ENCODE results near the gene MRPL39. TPM values are rescaled to one million over a fixed set of nuclear protein-coding genes. Genes with fewer than 3 reads are reported as not detected.
"Not testable (repeated sequence)": the region's sequence is repeated elsewhere in the genome, so short reads cannot be mapped to it uniquely, and the experiment has no call there.

Gene MRPL39
- polyA plus RNA-seq (ENCODE audit: insufficient read length) = 28.2 TPM

DNA sequence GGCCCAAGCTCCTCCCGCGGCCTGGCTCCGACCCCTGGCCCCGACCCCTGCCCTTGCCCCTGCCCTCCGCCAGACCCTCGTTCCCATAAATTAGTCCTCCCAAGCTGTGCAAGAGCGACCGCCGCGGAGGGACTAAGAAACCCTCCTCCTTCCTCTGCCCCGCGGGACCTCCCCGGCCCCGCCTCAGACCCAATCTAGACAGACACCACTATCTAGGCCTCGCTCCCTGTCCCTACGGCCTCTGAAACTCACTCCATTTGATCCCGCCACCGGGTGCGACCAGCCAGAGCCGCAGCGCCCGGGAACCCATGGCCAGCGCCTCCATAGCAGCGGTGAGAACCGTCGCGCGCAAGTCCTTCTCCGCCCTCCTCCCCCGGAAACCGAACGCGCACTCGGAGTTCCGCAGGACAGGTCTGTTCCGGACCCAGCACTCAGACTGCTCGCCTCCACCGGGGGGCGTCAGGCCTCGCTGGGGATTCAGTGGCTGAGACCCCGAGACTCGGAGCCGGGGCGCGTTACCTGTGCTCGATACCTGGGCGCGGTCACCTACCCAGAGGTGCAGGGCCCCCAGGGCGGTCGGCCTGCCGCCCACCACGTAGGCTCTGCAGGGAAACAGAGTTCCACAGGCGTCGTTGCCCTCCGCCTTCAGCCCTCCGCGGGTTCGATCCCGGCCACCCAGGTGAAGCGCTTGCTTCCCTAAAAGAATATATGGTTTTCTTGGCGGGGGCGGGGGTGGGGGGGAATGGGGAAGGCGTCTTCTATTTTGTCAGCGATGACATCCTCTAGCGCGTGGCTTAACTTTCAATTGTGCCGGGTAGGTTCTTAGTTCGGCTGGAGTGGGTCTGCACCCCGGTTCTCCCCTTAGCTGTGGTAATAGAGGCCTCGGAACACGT is at the start of gene MRPL39:
Gene MRPL39 (minus strand): TSS at position 331 of the 893 bp plus-strand sequence. CDS start 6 bp downstream, at position 325.
- peak; percentile 90 for DNase-seq

DNA sequence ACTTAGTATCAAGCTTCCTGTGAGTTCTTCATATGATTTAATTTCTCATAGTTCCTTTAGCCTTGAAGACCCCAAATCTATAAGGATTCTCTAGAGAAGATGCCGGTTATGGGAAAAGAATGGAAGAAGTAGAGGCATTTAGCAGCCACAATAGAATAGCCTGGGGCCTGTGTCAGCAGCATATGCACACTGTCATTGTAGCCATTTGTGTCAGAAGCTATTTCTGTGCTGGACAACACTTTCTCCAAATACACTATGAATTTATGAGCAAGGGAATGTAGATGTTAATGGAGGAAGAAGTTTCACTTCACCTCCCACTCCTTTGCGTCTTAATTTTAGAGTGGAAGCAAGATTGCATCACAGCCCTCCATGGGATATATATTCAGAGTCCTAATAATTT is 49.1 kb upstream of the MRPL39 start:
- DNase-seq = no peak

DNA sequence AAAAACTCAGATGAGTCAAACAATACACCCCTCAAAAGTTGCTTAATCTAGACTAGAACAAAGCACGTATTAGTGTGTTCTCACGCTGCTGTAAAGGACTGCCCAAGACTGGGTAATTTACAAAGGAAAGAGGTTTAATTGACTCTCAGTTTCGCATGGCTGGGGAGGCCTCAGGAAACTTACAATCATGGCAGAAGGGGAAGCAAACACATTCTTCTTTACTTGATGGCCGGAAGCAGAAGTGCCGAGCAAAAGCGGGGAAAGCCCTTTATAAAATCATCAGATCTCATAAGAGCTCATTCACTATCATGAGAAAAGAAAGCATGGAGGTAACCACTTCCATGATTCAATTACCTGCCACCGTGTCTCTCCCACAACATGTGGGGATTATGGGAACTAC is 41.9 kb upstream of the MRPL39 start:
- no peak for DNase-seq

DNA sequence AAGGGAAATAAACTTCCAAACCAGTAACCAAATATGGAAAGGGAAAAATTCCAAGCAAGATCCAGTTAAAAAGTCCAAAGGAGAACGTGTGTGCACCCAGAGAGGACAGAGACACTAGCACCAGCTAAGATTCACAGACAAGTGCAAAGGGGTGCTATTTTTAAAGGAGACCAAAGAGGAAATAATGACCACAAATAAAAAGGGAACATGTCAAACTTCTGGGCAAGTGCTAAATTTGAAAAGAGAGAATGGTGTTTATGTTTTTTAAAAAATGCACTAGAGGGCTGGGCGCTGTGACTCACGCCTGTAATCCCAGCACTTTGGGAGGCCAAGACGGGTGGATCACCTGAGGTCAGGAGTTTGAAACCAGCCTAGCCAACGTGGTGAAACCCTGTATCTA is 40.4 kb upstream of the MRPL39 start:
- no peak for DNase-seq

DNA sequence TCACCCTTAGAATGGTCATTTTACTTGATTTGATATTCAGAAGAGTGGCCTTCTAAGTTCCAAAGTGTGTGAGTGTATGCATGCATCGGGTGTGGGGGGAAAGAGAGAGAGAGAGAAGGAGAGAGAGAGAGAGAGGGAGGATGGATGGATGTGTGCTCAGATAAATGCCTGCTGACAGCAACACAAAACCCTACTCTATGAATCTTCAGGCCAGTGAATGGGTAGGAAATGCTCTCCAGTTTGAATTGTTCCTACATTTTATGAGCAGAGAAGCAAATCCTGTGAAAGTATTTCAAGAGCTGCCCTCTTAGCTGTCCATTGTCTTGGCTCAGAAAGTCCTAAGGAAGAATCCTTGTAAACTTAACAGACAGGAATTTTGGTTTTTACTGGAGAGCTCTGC is 39.2 kb upstream of the MRPL39 start:
- DNase-seq = no peak

DNA sequence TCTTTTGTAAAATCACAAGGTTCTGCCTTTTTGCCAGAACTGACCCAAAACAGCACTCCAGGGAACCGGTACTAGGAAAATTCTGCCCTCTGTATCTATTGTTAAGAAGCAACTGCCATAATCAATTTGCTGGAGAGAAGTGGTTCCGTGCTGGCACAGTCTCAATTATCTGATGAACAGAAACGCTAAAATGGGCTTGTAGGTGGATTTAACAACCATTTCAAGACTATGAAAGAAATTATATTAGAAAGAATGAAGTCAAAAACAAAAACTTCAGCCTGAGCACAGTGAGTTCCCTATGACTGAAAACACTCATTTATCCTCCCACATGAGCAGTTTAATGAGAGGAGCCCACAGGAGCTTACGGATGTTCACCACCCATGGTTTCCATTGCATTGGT is 36.2 kb upstream of the MRPL39 start:
- DNase-seq = no peak

DNA sequence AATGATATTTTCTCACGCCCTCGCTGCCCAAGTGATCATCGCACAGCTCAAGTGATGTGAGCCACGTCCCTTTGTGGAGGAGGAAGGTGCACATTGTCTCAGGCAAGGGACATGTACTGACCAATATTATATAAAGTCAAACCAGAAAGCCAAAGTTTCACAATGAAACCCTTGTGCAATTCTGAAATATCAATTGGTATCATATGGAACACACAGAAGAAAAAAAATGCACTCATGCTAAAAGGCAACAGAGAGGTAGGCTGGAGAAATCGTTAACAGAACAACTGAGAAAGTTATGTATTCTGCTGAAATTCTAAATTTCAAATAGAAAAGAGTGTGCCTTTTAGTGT is 33.6 kb upstream of the MRPL39 start:
- no peak for DNase-seq

DNA sequence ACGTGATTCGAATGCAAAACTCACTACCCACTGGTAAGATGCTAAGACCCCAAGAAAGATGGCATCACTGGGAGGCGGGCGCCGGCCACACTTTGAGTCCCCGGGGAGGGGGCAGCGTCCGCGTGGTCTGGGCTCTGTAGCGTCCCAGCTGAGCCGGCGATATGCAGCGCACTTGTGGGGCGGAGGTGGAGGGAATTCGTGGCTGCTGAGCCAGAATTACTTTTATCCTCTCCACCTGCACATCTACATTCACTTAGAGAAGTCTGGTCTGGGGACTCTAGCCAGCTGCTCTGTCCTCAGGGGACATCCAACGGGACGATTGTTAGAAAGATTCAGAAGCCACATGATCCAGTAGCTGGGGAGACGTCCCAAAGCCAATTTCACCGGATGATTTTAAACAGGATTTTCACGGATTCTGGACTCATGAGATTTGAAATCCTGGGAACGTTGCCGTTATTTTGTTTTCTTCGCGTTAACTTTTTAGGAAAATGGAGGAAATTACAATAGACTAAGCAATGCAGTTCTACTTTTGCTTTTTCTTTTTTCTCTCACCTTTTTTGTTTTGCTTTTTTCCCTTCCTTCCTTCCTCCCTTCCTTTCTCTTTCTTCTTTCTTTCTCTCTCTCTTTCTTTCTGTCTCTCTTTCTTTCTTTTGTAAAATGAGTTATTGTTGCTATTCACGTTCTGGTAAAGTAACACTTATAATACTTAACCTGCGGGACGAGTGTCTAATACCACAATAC is 33.1 kb upstream of the MRPL39 start:
- peak; percentile 36 for DNase-seq

DNA sequence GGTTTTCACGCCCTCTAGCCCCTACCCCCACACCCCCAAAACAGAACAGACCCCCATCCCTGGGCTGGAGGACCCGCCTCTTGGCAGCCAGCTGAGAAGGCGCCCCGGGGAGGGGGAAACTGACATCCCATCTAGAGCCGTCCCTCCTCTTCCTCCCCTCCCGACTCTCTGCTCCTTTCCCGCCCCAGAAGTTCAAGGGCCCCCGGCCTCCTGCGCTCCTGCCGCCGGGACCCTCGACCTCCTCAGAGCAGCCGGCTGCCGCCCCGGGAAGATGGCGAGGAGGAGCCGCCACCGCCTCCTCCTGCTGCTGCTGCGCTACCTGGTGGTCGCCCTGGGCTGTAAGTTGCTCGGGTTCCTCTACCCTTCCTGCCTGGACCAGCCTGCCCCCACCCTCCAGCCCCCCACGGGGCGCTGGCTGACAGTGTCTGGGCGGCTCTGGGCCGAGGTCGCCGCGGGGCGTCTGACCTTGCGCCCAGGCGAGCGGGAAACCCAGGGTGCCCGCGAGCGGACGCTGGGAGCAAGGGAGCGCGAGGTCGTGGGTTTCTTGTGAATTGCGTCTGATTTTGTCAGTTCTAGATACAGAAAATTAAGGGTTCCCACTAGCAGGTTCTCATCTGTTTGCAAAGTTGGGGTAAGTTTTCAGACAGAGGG is 32.4 kb upstream of the MRPL39 start:
- peak; percentile 62 for DNase-seq

DNA sequence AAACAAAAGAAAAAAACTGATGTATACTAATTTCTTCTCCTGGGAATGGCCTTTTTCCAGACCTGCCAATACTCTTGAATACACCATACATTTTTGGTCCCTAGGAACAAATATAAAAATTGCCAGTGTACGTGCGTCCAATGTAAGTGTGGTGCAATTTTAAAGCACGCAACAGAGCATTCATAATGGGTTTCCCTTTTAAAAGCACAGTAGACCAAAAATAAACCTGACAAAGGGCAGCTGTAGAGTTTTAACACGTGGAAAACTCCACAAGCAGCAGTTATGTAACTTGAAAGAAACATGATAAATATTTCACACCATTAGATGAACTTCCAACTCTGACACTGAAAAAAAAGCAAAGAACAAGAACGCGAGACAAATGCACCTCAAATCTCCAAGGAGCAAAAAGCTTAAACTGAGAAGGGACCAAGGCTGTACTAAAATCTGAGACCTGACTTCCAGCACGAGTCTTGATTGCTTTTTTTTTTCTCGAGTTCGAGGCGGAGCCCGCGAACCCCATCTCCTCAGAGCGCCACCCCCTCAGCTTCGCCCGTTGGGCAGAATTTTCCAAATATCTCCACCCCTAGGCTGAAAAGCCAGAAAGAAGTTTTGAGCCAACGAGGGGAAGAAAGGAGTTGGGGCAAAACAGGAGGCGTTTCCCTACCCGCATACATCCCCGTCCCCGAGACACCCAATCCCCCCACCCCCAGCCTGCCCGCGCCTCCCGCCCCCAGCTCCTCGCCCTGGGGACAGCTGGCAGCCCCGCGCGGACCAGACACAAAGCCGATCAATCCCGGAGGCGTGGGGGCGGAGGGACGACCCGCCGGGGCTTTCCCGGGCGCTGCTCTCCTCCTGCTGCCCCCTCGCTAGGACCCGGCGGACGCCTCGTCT is 31.6 kb upstream of the MRPL39 start, which contains the start of gene JAM2:
Gene JAM2 (plus strand): TSS at position 599 of the 891 bp plus-strand sequence. CDS start 564 bp downstream, outside the sequence.
- peak; percentile 44 for DNase-seq

DNA sequence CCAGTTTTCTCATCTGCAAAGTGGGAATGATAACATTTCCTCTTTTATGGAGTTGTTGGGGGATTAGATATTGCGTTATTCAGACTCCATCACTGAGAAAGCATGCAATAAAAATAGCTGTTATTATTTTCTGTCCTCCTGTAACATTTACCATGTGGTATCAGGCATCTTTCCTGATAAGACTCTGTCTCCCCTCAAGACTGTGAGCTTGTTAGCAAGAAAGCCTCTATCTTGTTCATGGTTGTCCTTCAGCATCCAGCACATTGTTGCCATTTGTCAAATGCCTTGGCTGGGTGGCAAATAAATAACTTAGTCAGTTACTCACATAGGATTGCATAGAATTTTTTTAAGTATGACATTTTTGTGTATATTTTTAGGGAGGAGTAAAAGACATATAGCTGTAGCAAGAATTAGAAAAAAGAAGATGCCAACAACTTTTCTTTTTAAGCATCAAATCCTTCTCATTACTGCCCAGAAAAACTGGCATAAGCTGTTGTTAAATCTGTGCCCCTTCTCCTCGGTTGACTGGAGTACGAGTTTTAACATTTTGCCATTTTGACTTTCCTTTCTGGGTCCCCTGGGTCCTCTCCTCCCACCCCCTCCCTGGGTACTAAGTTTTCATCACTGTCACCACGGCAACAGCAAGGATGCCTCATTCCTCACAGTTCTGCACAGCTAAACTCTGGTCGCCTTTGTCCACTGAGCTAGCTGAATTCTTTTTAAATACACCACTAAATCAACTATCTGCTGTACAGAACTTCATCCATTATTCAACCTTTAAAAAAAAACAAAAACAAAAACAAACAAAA is 30.8 kb upstream of the MRPL39 start:
- DNase-seq = no peak

DNA sequence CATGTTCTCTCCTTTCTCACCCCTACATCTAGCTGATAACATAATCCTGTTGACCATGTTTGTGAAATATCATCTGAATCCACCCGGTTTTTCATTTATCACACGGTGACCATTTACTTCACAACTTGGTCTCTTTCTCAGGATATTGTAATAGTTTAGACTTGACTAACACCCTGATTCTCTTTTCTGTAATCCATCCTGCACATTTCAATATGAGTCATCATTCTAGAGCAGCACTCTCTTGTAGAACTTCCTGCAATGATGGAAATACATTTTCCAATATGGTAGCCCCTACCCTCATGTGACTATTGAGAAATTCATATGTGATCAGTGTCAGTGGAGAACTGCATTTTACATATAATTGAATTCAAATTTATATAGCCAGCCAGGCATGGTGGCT is 29.4 kb upstream of the MRPL39 start:
- DNase-seq = no peak

DNA sequence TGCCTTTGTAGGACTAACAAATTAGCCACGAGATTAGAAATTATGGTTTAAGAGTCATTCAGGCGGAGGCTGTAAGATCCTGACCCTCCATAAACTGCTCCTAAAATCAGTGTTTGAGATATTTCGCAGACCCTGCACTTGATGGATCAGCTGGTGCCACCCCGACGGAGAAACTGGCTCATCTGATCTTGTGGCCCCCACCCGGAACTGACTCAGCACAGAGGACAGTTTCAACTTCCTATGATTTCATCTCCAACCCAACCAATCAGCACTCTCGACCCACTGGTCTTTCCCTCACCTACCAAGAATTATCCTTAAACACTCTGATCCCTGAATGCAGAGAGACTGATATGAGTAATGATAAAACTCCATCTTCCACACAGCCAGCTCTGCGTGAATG is 28.0 kb upstream of the MRPL39 start:
- DNase-seq = no peak

DNA sequence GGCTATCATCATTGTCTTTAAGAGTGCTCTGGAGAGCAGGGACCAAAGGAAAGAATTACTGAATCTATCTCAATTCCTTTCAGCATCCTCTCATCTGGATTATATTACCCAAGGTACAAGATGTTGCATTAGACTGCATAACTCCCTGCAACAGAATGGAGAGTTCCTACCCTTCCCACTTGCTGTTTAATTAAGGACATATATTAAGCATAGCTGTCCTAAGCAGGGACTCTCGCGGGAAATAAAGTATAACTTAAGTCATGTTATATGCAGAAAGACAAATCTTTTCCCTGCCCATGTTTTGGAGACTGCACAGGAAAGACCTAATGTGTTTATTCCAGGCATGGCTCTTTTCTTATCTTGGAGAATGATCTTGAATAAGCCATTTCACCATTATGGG is 25.0 kb upstream of the MRPL39 start:
- no peak for DNase-seq

DNA sequence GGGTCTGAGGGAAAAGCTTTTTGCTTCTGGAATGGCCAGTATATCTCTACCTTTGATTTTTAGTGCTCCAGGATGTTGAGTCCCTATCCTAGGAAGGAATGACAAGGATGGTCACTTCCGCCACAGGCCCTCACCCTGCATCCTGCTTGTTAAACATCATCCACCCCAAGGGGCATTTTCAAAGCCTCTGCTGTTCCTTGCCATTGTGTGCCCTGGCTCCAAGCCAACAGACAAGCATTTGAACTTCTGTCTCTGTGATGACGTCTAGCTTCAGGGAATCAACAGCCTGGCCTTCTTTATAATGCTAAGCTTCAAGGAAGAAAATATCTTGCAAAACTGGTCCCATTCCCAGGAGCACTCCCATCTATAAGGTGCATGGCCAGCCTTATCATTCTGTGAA is 19.5 kb upstream of the MRPL39 start:
- DNase-seq = no peak

DNA sequence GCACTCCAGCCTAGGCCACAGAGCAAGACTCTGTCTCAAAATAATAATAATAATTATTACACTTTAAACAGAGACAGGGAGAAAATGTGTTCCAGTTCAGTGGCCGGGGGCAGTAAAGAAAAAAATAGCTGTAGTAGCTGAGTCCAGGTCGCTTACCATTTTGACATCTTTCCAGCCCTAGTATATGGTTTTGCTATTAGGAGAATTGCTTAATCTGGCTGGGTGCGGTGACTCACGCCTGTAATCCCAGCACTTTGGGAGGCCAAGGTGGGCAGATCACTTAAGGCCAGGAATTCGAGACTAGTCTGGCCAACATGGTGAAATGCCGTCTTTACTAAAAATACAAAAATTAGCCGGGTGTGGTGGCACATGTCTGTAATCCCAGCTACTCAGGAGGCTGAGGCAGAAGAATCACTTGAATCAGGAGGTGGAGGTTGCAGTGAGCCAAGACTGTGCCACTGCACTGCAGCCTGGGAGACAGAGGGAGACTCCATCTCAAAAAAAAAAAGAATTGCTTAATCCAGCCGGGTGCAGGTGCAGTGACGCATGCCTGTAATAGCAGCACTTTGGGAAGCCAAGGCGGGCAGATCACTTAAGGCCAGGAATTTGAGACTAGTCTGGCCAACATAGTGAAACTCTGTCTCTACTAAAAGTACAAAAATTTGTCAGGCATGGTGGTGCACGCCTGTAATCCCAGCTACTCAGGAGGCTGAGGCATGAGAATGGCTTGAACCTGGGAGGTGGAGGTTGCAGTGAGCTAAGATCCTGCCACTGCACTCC is 18.7 kb upstream of the MRPL39 start:
- DNase-seq = not testable (repeated sequence)

DNA sequence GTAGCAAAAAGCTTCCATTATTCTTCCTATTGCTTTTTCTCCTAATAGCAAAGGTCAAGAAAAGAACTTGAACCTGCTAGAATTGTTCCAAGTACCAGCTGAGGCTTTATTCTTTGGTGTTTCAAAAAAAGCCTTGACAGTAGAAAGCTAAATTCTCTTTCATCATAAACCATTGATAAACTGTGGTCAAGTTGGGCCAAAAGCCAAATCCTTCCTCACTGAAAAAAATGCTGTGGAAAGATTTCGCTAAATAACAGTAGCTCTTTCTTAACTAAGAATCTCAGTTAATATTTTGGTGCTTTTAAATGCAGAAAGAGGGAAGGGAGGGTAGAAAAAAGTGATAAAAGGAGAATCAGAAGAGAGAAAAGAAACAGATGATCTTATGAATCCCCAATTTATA is 17.8 kb upstream of the MRPL39 start:
- no peak for DNase-seq

DNA sequence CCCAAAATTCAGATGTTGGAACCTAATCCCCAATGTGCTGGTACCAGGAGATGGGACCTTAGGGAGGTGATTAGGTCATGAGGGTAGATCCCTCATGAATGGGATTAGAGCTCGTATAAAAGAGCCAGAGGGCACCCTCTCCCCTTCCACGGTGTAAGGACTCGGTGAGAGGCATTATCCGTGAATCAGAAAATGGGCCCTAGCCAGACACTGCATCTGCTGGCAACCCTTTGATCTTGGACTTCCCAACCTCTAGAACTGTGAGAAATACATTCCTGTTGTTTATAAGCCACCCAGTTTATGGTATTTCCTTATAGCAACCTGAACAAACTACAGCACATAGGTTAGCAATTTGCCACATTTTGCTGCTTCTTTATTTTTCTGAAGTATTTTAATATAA is 17.2 kb upstream of the MRPL39 start:
- no peak for DNase-seq

DNA sequence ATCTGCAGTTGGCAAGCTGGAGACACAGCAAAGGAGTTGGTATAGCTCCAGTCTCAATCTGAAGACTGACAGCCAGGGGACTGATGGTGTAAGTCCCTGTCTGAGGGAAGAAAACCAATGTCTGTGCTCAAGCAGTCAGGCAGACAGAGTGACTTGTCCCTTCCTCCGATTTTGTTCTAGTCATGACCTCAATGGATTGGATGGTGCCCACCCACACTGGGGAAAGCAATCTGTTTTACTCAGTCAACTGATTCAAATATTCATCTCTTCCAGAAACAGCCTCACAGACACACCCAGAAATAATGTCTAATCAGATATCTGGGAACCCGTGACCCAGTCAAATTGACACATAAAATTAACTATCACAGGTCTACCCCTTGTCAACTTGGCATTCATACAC is 11.9 kb upstream of the MRPL39 start:
- DNase-seq = no peak

DNA sequence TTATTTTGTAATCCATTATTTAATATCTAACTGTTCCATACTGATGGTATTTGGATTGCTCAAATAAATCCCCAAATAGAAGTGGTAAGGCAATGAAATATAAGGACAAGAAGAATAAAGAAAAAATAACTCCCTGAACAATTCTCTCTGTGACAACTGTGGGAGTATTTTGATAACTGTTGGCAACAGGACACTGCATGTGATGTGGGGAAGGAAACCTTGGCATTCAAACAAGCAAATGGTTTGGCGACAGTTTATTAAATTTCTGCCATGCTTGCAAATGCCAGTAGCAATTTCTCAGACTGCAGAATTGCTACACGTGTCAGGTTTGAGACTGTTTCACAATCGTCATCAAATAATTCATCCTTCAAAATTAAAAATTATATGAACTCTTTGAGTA is 8.6 kb upstream of the MRPL39 start:
- DNase-seq = no peak

DNA sequence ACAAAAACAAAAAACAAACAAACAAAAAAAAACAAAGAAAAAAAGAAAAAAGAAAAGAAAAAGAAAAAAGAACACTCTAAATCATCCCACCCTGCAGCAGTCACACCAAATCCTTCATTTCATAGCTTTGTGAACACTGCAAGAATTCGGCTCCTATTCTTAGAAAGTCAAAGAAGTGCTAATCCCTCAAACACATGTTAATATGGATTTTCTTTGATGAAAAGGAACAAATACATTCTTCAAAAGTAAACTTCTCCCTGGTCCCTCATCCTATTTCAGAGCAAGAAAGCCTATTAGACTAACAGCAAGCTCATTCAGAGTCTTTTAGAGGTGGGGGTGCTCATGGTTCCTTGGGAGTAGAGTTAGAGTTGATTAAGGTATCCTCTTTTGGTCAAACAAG is 7.2 kb upstream of the MRPL39 start:
- no peak for DNase-seq
